GM21786 (cell line): Measurements from ENCODE around the gene NXPE3.

Experiments
- ATAC-seq: cut with Tn5 transposase; IDR thresholded peaks from one replicate; pipeline ENCODE4 v1.9.1; 2021; ENCODE audit not compliant: unreplicated experiment

NXPE3 gene

GRCh38 chr3:101828276-101828675 lies 49.3 kb downstream of the NXPE3 start:
- ATAC-seq = no peak

- peak; percentile 40 for ATAC-seq
Observed at GRCh38 chr3:101828691-101829436, 49.9 kb downstream of the NXPE3 start.

- no peak for ATAC-seq
Observed at GRCh38 chr3:101829437-101829830, 50.4 kb downstream of the NXPE3 start.

- peak; percentile 19 for ATAC-seq
Observed at GRCh38 chr3:101829874-101830273, 50.9 kb downstream of the NXPE3 start.

GRCh38 chr3:101833446-101833974 lies 54.5 kb downstream of the NXPE3 start:
- no peak for ATAC-seq

GRCh38 chr3:101835676-101836075 lies 56.7 kb downstream of the NXPE3 start:
- no peak for ATAC-seq

- no peak for ATAC-seq
Observed at GRCh38 chr3:101836160-101836559, 57.1 kb downstream of the NXPE3 start.

GRCh38 chr3:101836652-101837598 lies 57.9 kb downstream of the NXPE3 start:
- ATAC-seq = no peak

- ATAC-seq = no peak
Observed at GRCh38 chr3:101838691-101839090, 59.7 kb downstream of the NXPE3 start.

- ATAC-seq = peak; percentile 30
Observed at GRCh38 chr3:101840066-101840465, 61.1 kb downstream of the NXPE3 start.

- ATAC-seq = no peak
Observed at GRCh38 chr3:101842245-101842934, 63.4 kb downstream of the NXPE3 start.

GRCh38 chr3:101842935-101843330 lies 63.9 kb downstream of the NXPE3 start:
- ATAC-seq = no peak

GRCh38 chr3:101845425-101845824 lies 66.4 kb downstream of the NXPE3 start:
- ATAC-seq = no peak

- no peak for ATAC-seq
Observed at GRCh38 chr3:101846709-101847108, 67.7 kb downstream of the NXPE3 start.

GRCh38 chr3:101847328-101847727 lies 68.3 kb downstream of the NXPE3 start:
- no peak for ATAC-seq

- ATAC-seq = no peak
Observed at GRCh38 chr3:101848326-101848725, 69.3 kb downstream of the NXPE3 start.

GRCh38 chr3:101848754-101849713 lies 70.0 kb downstream of the NXPE3 start, which contains the start of gene NFKBIZ:
TSS of gene NFKBIZ (plus strand) at chr3:101849514. CDS start at chr3:101849629, 115 bp downstream.
- peak; percentile 71 for ATAC-seq

GRCh38 chr3:101849714-101850245 lies 70.8 kb downstream of the NXPE3 start:
- peak; percentile 28 for ATAC-seq

- peak; percentile 18 for ATAC-seq
Observed at GRCh38 chr3:101850246-101851051, 71.4 kb downstream of the NXPE3 start.
